Subcutaneous adipose tissue (tissue), 4 donors: ENCODE results near the gene IQGAP2. TPM values are rescaled to one million over a fixed set of nuclear protein-coding genes. Genes with fewer than 3 reads are reported as not detected.

ENCODE experiments used
- total RNA-seq, 4 donors: library from RNA; depleted of rRNA; stranded (reverse); fragments of >200 nt; gene quantifications; one replicate each; pipeline ENCODE4 v1.1.0, GENCODE V29; 2016
- TF ChIP-seq, protein P1 (sequence below): fragments of 450-650 bp; IDR thresholded peaks from one replicate; pipeline ENCODE4 v1.5.1; 2016; ENCODE audit warnings: low read depth, mild to moderate bottlenecking, control low read depth, antibody characterized with exemption, moderate library complexity

IQGAP2 gene
- total RNA-seq, 4 donors from 2014 or later: 16.8 to 119 (median 57.0) TPM

DNA sequence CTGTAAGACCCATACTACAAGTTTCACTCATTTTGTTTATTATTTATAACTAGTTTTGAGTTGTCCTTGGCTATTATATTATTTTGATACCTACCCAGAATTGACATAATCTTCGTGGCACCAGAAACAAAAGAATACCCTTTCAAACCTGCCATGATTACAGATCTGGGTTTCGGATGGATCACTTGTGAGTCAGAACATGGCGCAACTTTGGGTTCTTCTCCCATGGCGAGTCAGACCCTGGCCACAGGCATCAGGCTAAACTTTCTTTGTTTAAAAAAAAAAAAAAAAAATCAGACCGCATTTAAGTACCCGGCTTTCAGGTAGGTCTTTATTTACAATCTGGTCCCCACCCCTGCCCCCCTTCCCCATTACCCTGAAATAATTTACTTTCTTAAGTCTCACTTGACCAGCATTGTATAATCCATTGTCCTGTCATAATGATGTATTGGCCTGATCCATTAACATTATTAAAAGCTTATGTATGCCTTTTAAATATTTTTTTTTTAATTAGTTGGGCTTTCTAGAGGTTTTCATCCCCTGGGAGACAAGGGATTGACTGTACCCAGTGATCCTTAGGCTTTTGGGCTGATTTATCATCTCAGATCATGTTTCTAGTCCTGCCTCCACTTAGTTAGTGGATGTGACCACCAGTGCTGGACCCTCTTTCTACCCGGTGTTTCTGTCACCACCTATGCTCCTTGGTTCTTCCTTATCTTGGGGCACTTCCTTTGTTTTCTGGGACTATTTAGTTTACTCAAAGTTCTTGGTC, 176.3 kb downstream of the IQGAP2 start:
- TF ChIP-seq, protein P1, sequence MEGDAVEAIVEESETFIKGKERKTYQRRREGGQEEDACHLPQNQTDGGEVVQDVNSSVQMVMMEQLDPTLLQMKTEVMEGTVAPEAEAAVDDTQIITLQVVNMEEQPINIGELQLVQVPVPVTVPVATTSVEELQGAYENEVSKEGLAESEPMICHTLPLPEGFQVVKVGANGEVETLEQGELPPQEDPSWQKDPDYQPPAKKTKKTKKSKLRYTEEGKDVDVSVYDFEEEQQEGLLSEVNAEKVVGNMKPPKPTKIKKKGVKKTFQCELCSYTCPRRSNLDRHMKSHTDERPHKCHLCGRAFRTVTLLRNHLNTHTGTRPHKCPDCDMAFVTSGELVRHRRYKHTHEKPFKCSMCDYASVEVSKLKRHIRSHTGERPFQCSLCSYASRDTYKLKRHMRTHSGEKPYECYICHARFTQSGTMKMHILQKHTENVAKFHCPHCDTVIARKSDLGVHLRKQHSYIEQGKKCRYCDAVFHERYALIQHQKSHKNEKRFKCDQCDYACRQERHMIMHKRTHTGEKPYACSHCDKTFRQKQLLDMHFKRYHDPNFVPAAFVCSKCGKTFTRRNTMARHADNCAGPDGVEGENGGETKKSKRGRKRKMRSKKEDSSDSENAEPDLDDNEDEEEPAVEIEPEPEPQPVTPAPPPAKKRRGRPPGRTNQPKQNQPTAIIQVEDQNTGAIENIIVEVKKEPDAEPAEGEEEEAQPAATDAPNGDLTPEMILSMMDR: no peak

DNA sequence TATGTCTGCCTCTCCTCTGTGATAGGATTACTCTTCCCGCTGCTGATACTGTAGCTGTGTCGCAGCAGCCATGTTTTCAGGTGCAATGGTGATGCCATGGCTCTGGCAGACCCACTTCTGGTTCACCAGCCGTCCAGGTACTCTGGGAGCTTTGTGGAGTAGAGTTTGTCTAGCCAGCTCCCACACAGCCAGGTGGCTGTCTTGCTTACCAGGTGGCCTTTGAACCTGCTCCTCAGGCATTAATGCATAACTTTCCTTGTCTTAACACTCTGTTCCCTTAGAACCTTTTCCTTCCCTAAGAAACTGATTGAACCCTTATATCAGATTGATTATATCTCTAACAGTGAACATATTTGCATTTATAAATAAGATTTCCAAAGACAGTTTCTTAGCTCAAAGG, 177.9 kb downstream of the IQGAP2 start:
- TF ChIP-seq, protein P1: no peak

DNA sequence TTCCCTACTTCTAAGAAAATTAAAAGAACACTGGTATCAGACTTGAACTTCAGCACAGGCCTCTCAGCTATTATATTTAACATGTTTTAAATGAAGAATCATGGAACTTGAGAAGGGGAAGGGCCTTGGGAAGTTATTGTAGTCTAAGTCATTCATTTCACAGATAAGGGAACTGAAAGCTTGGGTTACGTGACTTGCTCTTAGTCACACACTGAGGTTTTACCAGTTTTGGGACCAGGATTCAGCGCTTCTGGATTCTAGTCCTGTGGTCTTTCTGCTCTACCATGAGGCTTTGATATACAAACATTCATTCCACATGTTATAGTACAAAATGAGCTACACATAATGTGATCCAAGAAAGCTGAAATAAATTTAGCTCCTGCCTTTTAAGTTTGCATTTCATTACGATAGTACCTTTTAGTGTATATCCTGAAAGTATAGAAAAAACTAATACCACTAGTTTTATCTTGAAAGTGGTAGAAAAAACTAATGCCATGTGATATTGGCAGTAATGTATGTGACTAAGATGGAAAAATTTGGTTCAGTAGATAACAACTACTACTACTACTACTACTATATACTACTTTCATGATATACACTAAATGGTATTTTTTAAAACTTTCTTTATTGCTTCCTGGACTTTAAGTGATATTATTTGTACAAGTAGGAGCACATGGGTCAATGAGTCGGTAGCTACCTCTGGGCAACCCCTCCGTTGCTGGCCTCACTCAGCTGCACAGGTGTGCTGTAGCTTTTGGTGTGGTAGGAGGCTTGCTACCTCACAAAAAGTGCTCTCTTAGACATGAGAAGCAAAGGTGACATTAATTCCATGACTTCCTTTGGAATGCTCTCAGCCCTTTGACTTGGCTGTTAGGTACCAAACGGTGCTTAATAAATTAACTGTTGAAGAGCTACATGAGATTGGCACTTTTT, 179.4 kb downstream of the IQGAP2 start:
- TF ChIP-seq, protein P1: no peak

DNA sequence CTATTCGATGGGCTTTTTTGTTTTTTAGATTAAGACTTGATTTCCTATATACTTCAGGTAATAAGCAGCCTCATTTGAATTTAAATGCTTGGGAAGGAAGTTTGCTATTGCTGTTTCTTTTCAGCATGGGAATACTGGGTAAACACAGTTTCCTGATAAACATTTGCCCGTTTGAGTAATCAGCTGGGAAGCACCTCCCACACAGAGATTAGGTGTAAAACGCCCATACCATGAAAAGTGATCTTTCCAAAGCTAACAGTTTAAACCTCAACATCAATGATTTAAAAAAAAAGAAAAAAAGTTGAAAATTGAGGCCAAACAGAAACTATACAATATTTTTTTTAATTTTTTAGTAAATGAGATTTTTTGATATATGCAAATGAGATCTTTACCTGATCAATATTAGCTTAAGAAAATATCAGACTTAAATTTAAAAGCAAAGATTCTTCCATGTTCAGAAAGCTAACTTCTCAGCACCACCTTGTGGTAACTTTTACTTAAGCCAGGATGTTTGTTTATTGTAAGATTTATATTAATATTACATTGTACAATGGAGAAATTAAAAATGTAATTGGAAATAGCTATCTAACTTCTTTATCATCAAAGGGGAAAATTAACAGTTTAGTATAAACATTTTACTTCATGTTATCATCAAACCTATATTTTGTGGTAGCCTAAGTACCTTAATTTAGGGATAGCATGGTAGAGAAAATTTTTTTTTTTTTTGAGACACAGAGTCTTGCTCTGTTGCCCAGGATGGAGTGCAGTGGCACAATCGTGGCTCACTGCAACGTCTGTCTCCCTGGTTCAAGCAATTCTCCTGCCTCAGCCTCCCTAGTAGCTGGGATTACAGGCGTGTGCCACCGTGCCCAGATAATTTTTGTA, 180.3 kb downstream of the IQGAP2 start:
- TF ChIP-seq, protein P1: no peak

DNA sequence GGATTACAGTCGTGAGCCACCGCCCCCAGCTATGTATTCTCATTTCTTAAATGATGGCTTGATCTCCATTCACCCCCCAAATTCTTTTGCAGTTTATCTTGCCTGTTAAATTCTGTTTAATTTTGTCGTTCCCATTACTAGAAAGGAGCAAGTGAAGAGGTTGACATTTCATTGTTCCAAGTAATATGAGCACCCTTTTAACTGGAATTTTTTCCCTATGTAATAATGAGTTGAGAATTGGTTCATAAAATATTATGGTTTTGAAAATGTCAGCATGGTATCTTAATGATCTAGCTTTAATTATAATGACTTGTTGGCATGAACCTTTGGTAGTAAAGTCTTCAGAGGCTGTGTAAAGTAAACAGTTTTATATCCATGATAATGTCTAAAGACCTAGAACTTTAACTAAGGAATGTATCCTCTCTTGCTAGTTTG, 182.7 kb downstream of the IQGAP2 start:
- TF ChIP-seq, protein P1: no peak

DNA sequence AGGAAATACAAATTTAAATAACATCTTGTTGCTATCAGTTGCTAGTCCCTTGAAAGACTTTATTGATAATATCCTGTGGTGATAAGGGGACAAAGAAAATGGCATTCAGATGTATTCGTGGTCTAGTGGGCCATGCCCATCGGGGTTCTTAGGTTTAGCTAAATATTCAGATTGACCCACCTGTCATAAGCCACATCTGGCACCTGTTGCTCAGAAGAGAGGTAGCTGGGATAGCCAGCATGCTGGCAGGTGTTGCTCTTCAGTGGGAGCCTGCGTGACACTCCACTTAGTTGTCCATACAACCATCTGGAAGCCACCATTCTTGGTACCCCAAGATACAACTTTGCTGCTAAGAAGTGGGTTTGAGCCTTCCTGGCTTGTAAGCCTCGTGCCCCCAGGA, 183.4 kb downstream of the IQGAP2 start:
- TF ChIP-seq, protein P1: no peak
